SK-N-SH treated with all-trans-retinoic acid at 6 μM for 48 hours (cell line): ENCODE measurements around the gene EMC10.

Experiments
- ATAC-seq: fragments of 200-7000 bp; cut with Tn5 transposase; 3 replicates; pipeline ENCODE4 v1.9.1; 2020; ENCODE audit warnings: mild to moderate bottlenecking, moderate library complexity
- ARNTL ChIP-seq: fragments of 450-650 bp; formaldehyde crosslinking; IDR thresholded peaks from 2 replicates; pipeline ENCODE4 v1.5.0; 2020; ENCODE audit warnings: low read depth, mild to moderate bottlenecking, moderate library complexity, borderline replicate concordance
- ESRRG ChIP-seq: fragments of 250-450 bp; sonication (Bioruptor Pico); IDR thresholded peaks from 2 replicates; pipeline ENCODE4 v1.6.1; 2021; ENCODE audit warnings: mild to moderate bottlenecking
- PPARA ChIP-seq: fragments of 250-450 bp; sonication (Bioruptor Pico); IDR thresholded peaks from 2 replicates; pipeline ENCODE4 v1.5.0; 2020; ENCODE audit warnings: mild to moderate bottlenecking, borderline replicate concordance
- SNAI2 ChIP-seq: fragments of 250-450 bp; sonication (Bioruptor Pico); IDR thresholded peaks from 2 replicates; pipeline ENCODE4 v1.5.0; 2020; ENCODE audit warnings: mild to moderate bottlenecking, moderate library complexity
- TF ChIP-seq, protein P1 (sequence below): fragments of 250-450 bp; sonication (Bioruptor Pico); IDR thresholded peaks from 2 replicates; pipeline ENCODE4 v1.5.1; 2021; ENCODE audit warnings: mild to moderate bottlenecking, moderate library complexity
- TF ChIP-seq, protein P2 (sequence below): fragments of 250-450 bp; sonication (Bioruptor Pico); IDR thresholded peaks from 2 replicates; pipeline ENCODE4 v1.8.0; 2021; ENCODE audit warnings: low read depth, mild to moderate bottlenecking, moderate library complexity, borderline replicate concordance

EMC10 gene

DNA sequence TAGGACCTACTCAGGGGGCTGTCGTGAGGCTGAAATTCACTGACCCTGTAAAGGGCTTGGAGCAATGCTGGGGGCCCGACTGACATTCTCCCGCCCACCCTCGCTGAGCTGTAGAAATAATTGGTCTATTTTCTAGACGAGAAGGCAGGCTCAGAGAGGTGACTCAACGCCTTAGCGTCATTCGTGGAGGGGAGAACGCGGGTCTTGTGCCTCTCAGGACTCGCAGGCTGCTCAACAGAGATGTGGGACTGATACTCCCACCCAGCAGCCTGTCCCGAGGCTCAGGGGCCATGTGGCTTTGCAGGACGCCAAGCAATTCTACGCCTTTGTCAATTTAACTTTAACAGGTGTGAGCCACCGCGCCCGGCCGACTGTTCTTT, 61.0 kb downstream of the EMC10 start (continued):
- no peak for TF ChIP-seq ESRRG (CRISPR knock-in tag)

DNA sequence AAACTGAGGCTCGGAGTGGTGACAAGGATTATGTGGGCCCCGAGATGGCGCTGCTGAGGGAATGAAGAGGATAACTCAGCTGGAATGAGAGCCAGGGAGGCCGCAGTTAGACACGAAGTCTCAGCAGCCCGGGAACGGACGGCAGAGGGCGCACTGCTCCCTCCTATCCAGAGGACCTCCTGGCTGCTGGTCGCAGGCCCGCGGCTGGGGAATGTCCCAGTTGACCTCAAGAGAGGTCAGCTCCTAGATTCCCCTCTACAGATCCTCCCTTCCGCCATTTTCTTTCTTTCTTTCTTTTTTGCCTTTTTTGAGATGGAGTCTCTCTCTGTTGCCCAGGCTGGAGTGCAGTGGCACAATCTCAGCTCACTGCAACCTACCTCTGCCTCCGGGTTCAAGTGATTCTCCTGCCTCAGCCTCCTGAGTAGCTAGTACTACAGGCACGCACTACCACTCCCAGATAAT, 61.5 kb downstream of the EMC10 start:
- ATAC-seq: peak; percentile 99
- TF ChIP-seq PPARA (CRISPR knock-in tag) (no peak), SNAI2 (CRISPR knock-in tag) (no peak), ARNTL (CRISPR knock-in tag) (no peak)
- TF ChIP-seq, protein P1, sequence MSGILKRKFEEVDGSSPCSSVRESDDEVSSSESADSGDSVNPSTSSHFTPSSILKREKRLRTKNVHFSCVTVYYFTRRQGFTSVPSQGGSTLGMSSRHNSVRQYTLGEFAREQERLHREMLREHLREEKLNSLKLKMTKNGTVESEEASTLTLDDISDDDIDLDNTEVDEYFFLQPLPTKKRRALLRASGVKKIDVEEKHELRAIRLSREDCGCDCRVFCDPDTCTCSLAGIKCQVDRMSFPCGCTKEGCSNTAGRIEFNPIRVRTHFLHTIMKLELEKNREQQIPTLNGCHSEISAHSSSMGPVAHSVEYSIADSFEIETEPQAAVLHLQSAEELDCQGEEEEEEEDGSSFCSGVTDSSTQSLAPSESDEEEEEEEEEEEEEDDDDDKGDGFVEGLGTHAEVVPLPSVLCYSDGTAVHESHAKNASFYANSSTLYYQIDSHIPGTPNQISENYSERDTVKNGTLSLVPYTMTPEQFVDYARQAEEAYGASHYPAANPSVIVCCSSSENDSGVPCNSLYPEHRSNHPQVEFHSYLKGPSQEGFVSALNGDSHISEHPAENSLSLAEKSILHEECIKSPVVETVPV (CRISPR knock-in tag): no peak
- TF ChIP-seq, protein P2, sequence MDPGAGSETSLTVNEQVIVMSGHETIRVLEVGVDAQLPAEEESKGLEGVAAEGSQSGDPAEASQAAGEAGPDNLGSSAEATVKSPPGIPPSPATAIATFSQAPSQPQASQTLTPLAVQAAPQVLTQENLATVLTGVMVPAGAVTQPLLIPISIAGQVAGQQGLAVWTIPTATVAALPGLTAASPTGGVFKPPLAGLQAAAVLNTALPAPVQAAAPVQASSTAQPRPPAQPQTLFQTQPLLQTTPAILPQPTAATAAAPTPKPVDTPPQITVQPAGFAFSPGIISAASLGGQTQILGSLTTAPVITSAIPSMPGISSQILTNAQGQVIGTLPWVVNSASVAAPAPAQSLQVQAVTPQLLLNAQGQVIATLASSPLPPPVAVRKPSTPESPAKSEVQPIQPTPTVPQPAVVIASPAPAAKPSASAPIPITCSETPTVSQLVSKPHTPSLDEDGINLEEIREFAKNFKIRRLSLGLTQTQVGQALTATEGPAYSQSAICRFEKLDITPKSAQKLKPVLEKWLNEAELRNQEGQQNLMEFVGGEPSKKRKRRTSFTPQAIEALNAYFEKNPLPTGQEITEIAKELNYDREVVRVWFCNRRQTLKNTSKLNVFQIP (CRISPR knock-in tag): no peak
